Activated naive CD8-positive, alpha-beta T cell treated with anti-CD3 and anti-CD28 coated beads, Interleukin-2, amount 50 U/mL, for 24 hours (primary cell): ENCODE results near the gene STXBP5L.
"Not testable (repeated sequence)": the region's sequence is repeated elsewhere in the genome, so short reads cannot be mapped to it uniquely, and the experiment has no call there.

Experiments
- ATAC-seq: fragments of 150-1000 bp; cut with Tn5 transposase; one replicate; pipeline ENCODE4 v1.10.0; 2021
- DNase-seq: peaks from one replicate; pipeline ENCODE4 v3.0.0; 2021
- H3K27ac Mint-ChIP-seq: one replicate; pipeline ENCODE4 v1.8.0; 2021; ENCODE audit warnings: mild to moderate bottlenecking, mixed read lengths
- H3K27me3 Mint-ChIP-seq: one replicate; pipeline ENCODE4 v1.8.0; 2021; ENCODE audit warnings: mixed read lengths
- H3K36me3 Mint-ChIP-seq: one replicate; pipeline ENCODE4 v1.8.0; 2021; ENCODE audit warnings: low read depth, mixed read lengths
- H3K4me1 Mint-ChIP-seq: one replicate; pipeline ENCODE4 v1.8.0; 2021; ENCODE audit warnings: mixed read lengths
- H3K4me3 Mint-ChIP-seq: one replicate; pipeline ENCODE4 v1.8.0; 2021; ENCODE audit warnings: mild to moderate bottlenecking, moderate library complexity, mixed read lengths
- H3K9me3 Mint-ChIP-seq: one replicate; pipeline ENCODE4 v1.8.0; 2021; ENCODE audit warnings: mixed read lengths

STXBP5L gene

GRCh38 chr3:121398051-121398450, 490.0 kb downstream of the STXBP5L start:
- not testable (repeated sequence) for ATAC-seq, H3K4me3 Mint-ChIP-seq, DNase-seq, H3K36me3 Mint-ChIP-seq, H3K9me3 Mint-ChIP-seq, H3K27ac Mint-ChIP-seq, H3K4me1 Mint-ChIP-seq
- H3K27me3 Mint-ChIP-seq, result peaks cover 17% of the 10 kb centered on the region

- Mint-ChIP-seq H3K36me3 (no peaks in the 10 kb centered on the region), H3K4me1 (no peaks in the 10 kb centered on the region), H3K27ac (no peak overlapping the region), H3K27me3 (peaks cover 8% of the 10 kb centered on the region), H3K9me3 (no peaks in the 10 kb centered on the region), H3K4me3 (no peak overlapping the region)
- DNase-seq (no peak), ATAC-seq (no peak)
These were observed 491.8 kb downstream of the STXBP5L start for GRCh38 chr3:121399820-121400219.

GRCh38 chr3:121405631-121406030, 497.6 kb downstream of the STXBP5L start:
- H3K9me3 Mint-ChIP-seq, result no peaks in the 10 kb centered on the region
- no peak overlapping the region for H3K4me3 Mint-ChIP-seq
- H3K36me3 Mint-ChIP-seq, result no peaks in the 10 kb centered on the region
- peaks cover 7% of the 10 kb centered on the region for H3K4me1 Mint-ChIP-seq
- peaks cover 8% of the 10 kb centered on the region for H3K27me3 Mint-ChIP-seq
- no peak overlapping the region for H3K27ac Mint-ChIP-seq
- DNase-seq, result no peak
- no peak for ATAC-seq

GRCh38 chr3:121411523-121411922, 503.5 kb downstream of the STXBP5L start:
- H3K9me3 Mint-ChIP-seq, result no peaks in the 10 kb centered on the region
- no peaks in the 10 kb centered on the region for H3K36me3 Mint-ChIP-seq
- H3K4me1 Mint-ChIP-seq, result peaks cover 16% of the 10 kb centered on the region
- DNase-seq (no peak), ATAC-seq (no peak)
- H3K4me3 Mint-ChIP-seq, result no peak overlapping the region
- no peak overlapping the region for H3K27ac Mint-ChIP-seq
- peaks cover 11% of the 10 kb centered on the region for H3K27me3 Mint-ChIP-seq

- Mint-ChIP-seq H3K36me3 (peaks cover 6% of the 10 kb centered on the region), H3K4me3 (no peak overlapping the region), H3K27me3 (peaks cover 3% of the 10 kb centered on the region), H3K9me3 (no peaks in the 10 kb centered on the region), H3K4me1 (peaks cover 11% of the 10 kb centered on the region), H3K27ac (no peak overlapping the region)
- peak; percentile 52 for ATAC-seq
- DNase-seq, result no peak
These were observed 506.9 kb downstream of the STXBP5L start for GRCh38 chr3:121414924-121415323.

- Mint-ChIP-seq H3K36me3 (peaks cover 6% of the 10 kb centered on the region), H3K4me1 (peaks cover 9% of the 10 kb centered on the region), H3K27me3 (no peaks in the 10 kb centered on the region), H3K4me3 (no peak overlapping the region), H3K27ac (no peak overlapping the region), H3K9me3 (no peaks in the 10 kb centered on the region)
- DNase-seq (no peak), ATAC-seq (no peak)
These were observed 510.2 kb downstream of the STXBP5L start for GRCh38 chr3:121418182-121418581.

- no peak overlapping the region for H3K4me3 Mint-ChIP-seq
- ATAC-seq, result no peak
- H3K9me3 Mint-ChIP-seq, result no peaks in the 10 kb centered on the region
- no peaks in the 10 kb centered on the region for H3K4me1 Mint-ChIP-seq
- no peaks in the 10 kb centered on the region for H3K27me3 Mint-ChIP-seq
- H3K36me3 Mint-ChIP-seq, result peaks cover 28% of the 10 kb centered on the region
- no peak for DNase-seq
- no peak overlapping the region for H3K27ac Mint-ChIP-seq
These were observed 516.5 kb downstream of the STXBP5L start for GRCh38 chr3:121424549-121424948.

- H3K36me3 Mint-ChIP-seq, result peaks cover 57% of the 10 kb centered on the region
- no peak overlapping the region for H3K27ac Mint-ChIP-seq
- DNase-seq, result no peak
- no peak overlapping the region for H3K4me3 Mint-ChIP-seq
- H3K4me1 Mint-ChIP-seq, result peaks cover 18% of the 10 kb centered on the region
- no peak for ATAC-seq
- H3K9me3 Mint-ChIP-seq, result no peaks in the 10 kb centered on the region
- H3K27me3 Mint-ChIP-seq, result no peaks in the 10 kb centered on the region
These were observed 522.7 kb downstream of the STXBP5L start for GRCh38 chr3:121430664-121431215.

GRCh38 chr3:121431726-121432517, 523.9 kb downstream of the STXBP5L start:
- DNase-seq, result peak; percentile 7
- Mint-ChIP-seq H3K9me3 (no peaks in the 10 kb centered on the region), H3K27me3 (no peaks in the 10 kb centered on the region), H3K4me1 (peaks cover 18% of the 10 kb centered on the region), H3K36me3 (peaks cover 59% of the 10 kb centered on the region), H3K27ac (peak overlapping the region; percentile 67), H3K4me3 (peak overlapping the region; percentile 11)
- ATAC-seq, result peak; percentile 91

GRCh38 chr3:121436074-121436473, 528.1 kb downstream of the STXBP5L start:
- peaks cover 18% of the 10 kb centered on the region for H3K4me1 Mint-ChIP-seq
- no peaks in the 10 kb centered on the region for H3K9me3 Mint-ChIP-seq
- H3K27me3 Mint-ChIP-seq, result no peaks in the 10 kb centered on the region
- ATAC-seq (no peak), DNase-seq (no peak)
- peaks cover 50% of the 10 kb centered on the region for H3K36me3 Mint-ChIP-seq
- no peak overlapping the region for H3K27ac Mint-ChIP-seq
- H3K4me3 Mint-ChIP-seq, result no peak overlapping the region

- H3K9me3 Mint-ChIP-seq, result no peaks in the 10 kb centered on the region
These were observed 528.6 kb downstream of the STXBP5L start for GRCh38 chr3:121436641-121437040.

GRCh38 chr3:121443456-121443855, 535.5 kb downstream of the STXBP5L start:
- peaks cover 50% of the 10 kb centered on the region for H3K36me3 Mint-ChIP-seq
- no peak for ATAC-seq
- DNase-seq, result no peak
- H3K27ac Mint-ChIP-seq, result no peak overlapping the region
- H3K4me3 Mint-ChIP-seq, result no peak overlapping the region
- H3K4me1 Mint-ChIP-seq, result no peaks in the 10 kb centered on the region
- H3K9me3 Mint-ChIP-seq, result no peaks in the 10 kb centered on the region
- H3K27me3 Mint-ChIP-seq, result no peaks in the 10 kb centered on the region

More at GRCh38 chr3:121436641-121437040, 528.6 kb downstream of the STXBP5L start:
- peaks cover 18% of the 10 kb centered on the region for H3K4me1 Mint-ChIP-seq
- H3K27ac Mint-ChIP-seq, result no peak overlapping the region
- no peak for ATAC-seq
- no peak for DNase-seq
- H3K4me3 Mint-ChIP-seq, result no peak overlapping the region
- H3K36me3 Mint-ChIP-seq, result peaks cover 47% of the 10 kb centered on the region
- H3K27me3 Mint-ChIP-seq, result no peaks in the 10 kb centered on the region

GRCh38 chr3:121451752-121452151, 543.7 kb downstream of the STXBP5L start:
- H3K4me1 Mint-ChIP-seq, DNase-seq, H3K27me3 Mint-ChIP-seq, H3K4me3 Mint-ChIP-seq, H3K27ac Mint-ChIP-seq, H3K9me3 Mint-ChIP-seq, ATAC-seq: not testable (repeated sequence)
- H3K36me3 Mint-ChIP-seq, result peaks cover 65% of the 10 kb centered on the region

- Mint-ChIP-seq H3K9me3 (no peaks in the 10 kb centered on the region), H3K4me1 (no peaks in the 10 kb centered on the region), H3K27ac (no peak overlapping the region), H3K27me3 (no peaks in the 10 kb centered on the region), H3K4me3 (no peak overlapping the region), H3K36me3 (peaks cover 60% of the 10 kb centered on the region)
- DNase-seq (no peak), ATAC-seq (no peak)
These were observed 554.6 kb downstream of the STXBP5L start for GRCh38 chr3:121462565-121462964.

GRCh38 chr3:121463745-121464144, 555.7 kb downstream of the STXBP5L start:
- Mint-ChIP-seq H3K4me3 (no peak overlapping the region), H3K36me3 (peaks cover 65% of the 10 kb centered on the region), H3K9me3 (no peaks in the 10 kb centered on the region), H3K4me1 (no peaks in the 10 kb centered on the region), H3K27me3 (no peaks in the 10 kb centered on the region), H3K27ac (no peak overlapping the region)
- no peak for ATAC-seq
- no peak for DNase-seq
